HepG2 (cell line): Measurements from ENCODE around the gene FBXO28. TPM values are rescaled to one million over a fixed set of nuclear protein-coding genes. Genes with fewer than 3 reads are reported as not detected.
A peak's percentile ranks its signal among the peaks of the same experiment; 100 is the strongest.

Experiments
- AHR ChIP-seq: IDR thresholded peaks from 2 replicates; pipeline ENCODE4 v1.6.1; 2018; ENCODE audit warnings: missing genetic modification reagents, missing compliant biosample characterization
- ARID2 ChIP-seq: sonication (generic); formaldehyde crosslinking; IDR thresholded peaks from 2 replicates; pipeline ENCODE4 v1.8.1; 2022; ENCODE audit warnings: mild to moderate bottlenecking, missing genetic modification reagents, borderline replicate concordance
- ATF2 ChIP-seq: sonication (generic); formaldehyde crosslinking; IDR thresholded peaks from 2 replicates; pipeline ENCODE4 v1.4.0; 2020; ENCODE audit warnings: missing genetic modification reagents
- ATF4 ChIP-seq, 2 experiments: fragments of 450-650 bp in 1 of 2; sonication (generic) in 1 of 2; formaldehyde crosslinking; IDR thresholded peaks; 2 replicates each; pipeline versions ENCODE4 v1.5.0 to v1.8.0; 2020 to 2022; ENCODE audit warnings: mild to moderate bottlenecking in 1 of 2, missing genetic modification reagents in 1 of 2
- HDAC1 ChIP-seq: sonication (generic); formaldehyde crosslinking; IDR thresholded peaks from 2 replicates; pipeline ENCODE4 v1.5.1; 2020; ENCODE audit warnings: mild to moderate bottlenecking, missing genetic modification reagents
- HNF4G ChIP-seq, 2 experiments: sonication (generic) in 1 of 2; formaldehyde crosslinking in 1 of 2; IDR thresholded peaks; 2 replicates each; pipeline versions ENCODE4 v1.4.0 to v1.6.1; 2011 to 2020; ENCODE audit warnings: borderline replicate concordance in 2 of 2, low read depth in 2 of 2, mild to moderate bottlenecking in 2 of 2, low read length in 1 of 2, missing genetic modification reagents in 1 of 2, moderate library complexity in 1 of 2
- HNRNPLL ChIP-seq: fragments of 200-400 bp; formaldehyde crosslinking; IDR thresholded peaks from 2 replicates; pipeline ENCODE4 v1.6.1; 2017; ENCODE audit warnings: mild to moderate bottlenecking, low read depth, low read length; ENCODE audit not compliant: poor library complexity, severe bottlenecking
- KDM5B ChIP-seq: sonication (generic); formaldehyde crosslinking; IDR thresholded peaks from 2 replicates; pipeline ENCODE4 v1.4.0; 2020; ENCODE audit warnings: missing genetic modification reagents, mild to moderate bottlenecking, borderline replicate concordance
- KIAA2018 ChIP-seq: sonication (generic); formaldehyde crosslinking; IDR thresholded peaks from 2 replicates; pipeline ENCODE4 v1.5.0; 2020; ENCODE audit warnings: mild to moderate bottlenecking, missing genetic modification reagents, borderline replicate concordance
- SKI ChIP-seq: fragments of 450-650 bp; IDR thresholded peaks from one replicate; pipeline ENCODE4 v1.6.1; 2018; ENCODE audit warnings: mild to moderate bottlenecking; ENCODE audit not compliant: partially characterized antibody
- SNAPC2 ChIP-seq: sonication (generic); formaldehyde crosslinking; IDR thresholded peaks from 2 replicates; pipeline ENCODE4 v1.8.1; 2022; ENCODE audit warnings: mild to moderate bottlenecking, missing genetic modification reagents
- YY1 ChIP-seq: IDR thresholded peaks from 2 replicates; pipeline ENCODE4 v1.6.1; 2011; ENCODE audit warnings: low read length, low read depth, moderate library complexity, mild to moderate bottlenecking; ENCODE audit not compliant: insufficient read depth, insufficient replicate concordance
- ZNF230 ChIP-seq: sonication (generic); formaldehyde crosslinking; IDR thresholded peaks from 2 replicates; pipeline ENCODE4 v1.4.0; 2020; ENCODE audit warnings: mild to moderate bottlenecking, missing genetic modification reagents
- ZNF362 ChIP-seq: sonication (generic); formaldehyde crosslinking; IDR thresholded peaks from 2 replicates; pipeline ENCODE4 v1.4.0; 2020; ENCODE audit warnings: missing genetic modification reagents, mild to moderate bottlenecking, borderline replicate concordance
- ZNF558 ChIP-seq: sonication (generic); formaldehyde crosslinking; IDR thresholded peaks from 2 replicates; pipeline ENCODE4 v1.9.0; 2022; ENCODE audit warnings: mild to moderate bottlenecking, missing genetic modification reagents, borderline replicate concordance
- polyA plus RNA-seq, 8 experiments: library from polyadenylated mRNA; depleted of rRNA in 3 of 8; stranded (reverse) in 7 of 8; unstranded in 1 of 8; fragments of >200 nt; fragmentation: Illumina TruSeq in 4 of 8; extraction: Trizol in 4 of 8; gene quantifications; 2 replicates each; pipeline versions ENCODE4 v1.2.1 to v1.2.3, GENCODE V29; 2011 to 2016; ENCODE audit warnings: low read depth in 4 of 8, missing spikeins in 1 of 8, mixed read lengths in 1 of 8; ENCODE audit not compliant: insufficient read depth in 1 of 8
- total RNA-seq, 5 experiments: library from RNA; depleted of rRNA; stranded (reverse); fragments of >200 nt; fragmentation: Illumina TruSeq; extraction: Trizol; gene quantifications; 2 replicates each; pipeline ENCODE4 v1.2.3, GENCODE V29; 2016; ENCODE audit warnings: low read depth in 1 of 5

The FBXO28 gene
- total and polyA plus RNA-seq, 2 of the 13 experiments (the other 11 are each of a cell fraction or from before 2014, with no cell fraction given) = 8.5 to 29.1 TPM

GRCh38 chr1:224182866-224183590 lies 69.1 kb downstream of the FBXO28 start, which contains the start of gene DEGS1 (continued):
- TF ChIP-seq HDAC1 (CRISPR knock-in tag) (peak; percentile 47; the same call in 1 of the 2 replicates), ZNF362 (CRISPR knock-in tag) (0 out of 2 replicates have a peak, but pooled peaks have one; percentile 25), ATF2 (CRISPR knock-in tag) (no peak), SNAPC2 (CRISPR knock-in tag) (no peak), KIAA2018 (no peak), YY1 (peak; percentile 44), ATF4 (CRISPR knock-in tag; IDR thresholded peaks at IDR 0.05) (peak in 1 of 2 experiments; percentile 60; a peak in 1 of 4 replicates), AHR (CRISPR knock-in tag) (no peak), ZNF558 (CRISPR knock-in tag) (peak; percentile 70; the same call in 1 of the 2 replicates), ZNF230 (CRISPR knock-in tag) (peak; percentile 35; the same call in 1 of the 2 replicates), SKI (peak; percentile 80), ARID2 (peak; percentile 41; the same call in 1 of the 2 replicates), HNRNPLL (peak; percentile 84), HNF4G (IDR thresholded peaks at IDR 0.05; ENCODE audit: borderline replicate concordance, low read depth, low read length) (no peak), HNF4G (CRISPR knock-in tag; IDR thresholded peaks at IDR 0.05; ENCODE audit: borderline replicate concordance, low read depth) (no peak), KDM5B (CRISPR knock-in tag) (peak; percentile 7; the same call in 1 of the 2 replicates)
